HUES64 (cell line): ENCODE measurements around the gene GPR157. TPM values are rescaled to one million over a fixed set of nuclear protein-coding genes. Genes with fewer than 3 reads are reported as not detected.

Experiments
- H3K27ac ChIP-seq: 2 replicates; pipeline ENCODE4 v1.7.0; 2013; ENCODE audit warnings: low read depth, low read length, inconsistent platforms
- H3K27me3 ChIP-seq: 2 replicates; pipeline ENCODE4 v1.6.1; 2013; ENCODE audit warnings: mild to moderate bottlenecking, low read length; ENCODE audit not compliant: insufficient read depth
- H3K36me3 ChIP-seq: 2 replicates; pipeline ENCODE4 v1.6.1; 2013; ENCODE audit warnings: mild to moderate bottlenecking, low read length; ENCODE audit not compliant: insufficient read depth
- H3K4me1 ChIP-seq: 2 replicates; pipeline ENCODE4 v1.6.1; 2013; ENCODE audit warnings: mild to moderate bottlenecking, low read length, moderate library complexity; ENCODE audit not compliant: insufficient read depth
- H3K4me3 ChIP-seq: 2 replicates; pipeline ENCODE4 v1.5.1; 2013; ENCODE audit warnings: mild to moderate bottlenecking, low read length, moderate library complexity
- H3K9ac ChIP-seq: 2 replicates; pipeline ENCODE4 v1.6.1; 2013; ENCODE audit warnings: mild to moderate bottlenecking, low read depth, low read length
- H3K9me3 ChIP-seq: 2 replicates; pipeline ENCODE4 v1.6.1; 2013; ENCODE audit warnings: low read depth, low read length; ENCODE audit not compliant: insufficient read depth
- WGBS: fragments of 150-250, 120-280 bp; methylation state at CpG from one replicate; pipeline ENCODE4 v1.1.7; 2013; ENCODE audit warnings: missing lambda C conversion rate; 5-methylcytosine and 5-hydroxymethylcytosine counted together
- polyA plus RNA-seq, 2 experiments: library from polyadenylated mRNA; stranded (reverse); fragments of 50-300 nt; gene quantifications; one replicate each; pipeline ENCODE4 v1.2.3, GENCODE V29; 2013

The GPR157 gene, protein sequence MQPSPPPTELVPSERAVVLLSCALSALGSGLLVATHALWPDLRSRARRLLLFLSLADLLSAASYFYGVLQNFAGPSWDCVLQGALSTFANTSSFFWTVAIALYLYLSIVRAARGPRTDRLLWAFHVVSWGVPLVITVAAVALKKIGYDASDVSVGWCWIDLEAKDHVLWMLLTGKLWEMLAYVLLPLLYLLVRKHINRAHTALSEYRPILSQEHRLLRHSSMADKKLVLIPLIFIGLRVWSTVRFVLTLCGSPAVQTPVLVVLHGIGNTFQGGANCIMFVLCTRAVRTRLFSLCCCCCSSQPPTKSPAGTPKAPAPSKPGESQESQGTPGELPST
- 0.95 TPM for polyA plus RNA-seq (2013, experiment 1 of 2)
- 1.3 TPM for polyA plus RNA-seq (2013, experiment 2 of 2)

DNA sequence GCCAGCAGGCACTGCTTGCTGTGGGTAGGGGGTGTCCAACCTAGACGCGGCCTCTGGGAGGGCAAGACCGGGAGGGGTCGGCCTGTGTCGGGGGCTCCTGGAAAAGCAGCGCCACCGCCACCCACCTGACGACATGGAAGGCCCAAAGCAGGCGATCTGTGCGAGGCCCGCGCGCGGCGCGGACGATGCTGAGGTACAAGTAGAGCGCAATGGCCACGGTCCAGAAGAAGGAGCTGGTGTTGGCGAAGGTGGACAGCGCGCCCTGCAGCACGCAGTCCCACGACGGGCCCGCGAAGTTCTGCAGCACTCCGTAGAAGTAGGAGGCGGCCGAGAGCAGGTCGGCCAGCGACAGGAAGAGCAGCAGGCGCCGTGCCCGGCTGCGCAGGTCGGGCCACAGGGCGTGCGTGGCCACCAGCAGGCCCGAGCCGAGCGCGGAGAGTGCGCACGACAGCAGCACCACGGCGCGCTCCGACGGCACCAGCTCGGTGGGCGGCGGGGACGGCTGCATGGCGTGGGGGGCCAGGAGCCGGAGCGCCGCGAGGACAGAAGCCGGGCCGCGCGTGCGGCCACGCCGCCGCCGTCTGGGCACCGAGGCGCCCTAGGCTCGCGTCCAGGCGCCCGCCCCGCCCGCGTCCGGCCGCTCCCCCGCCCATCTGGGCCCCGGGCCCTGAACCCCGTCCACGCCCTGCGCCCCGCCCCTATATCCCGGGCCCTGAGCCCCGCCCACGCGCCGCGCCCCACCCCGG is at the start of gene GPR157:
GPR157 (minus strand) TSS at position 583 of the 746 bp plus-strand sequence; CDS start at position 508, 75 bp downstream.
- Histone ChIP-seq H3K9ac (peak within 1 kb of the TSS; percentile 58), H3K27me3 (peaks cover 18% of the 10 kb centered on the region), H3K36me3 (no peaks in the 10 kb centered on the region), H3K4me1 (no peaks in the 10 kb centered on the region), H3K4me3 (peak within 1 kb of the TSS; percentile 76), H3K9me3 (no peaks in the 10 kb centered on the region), H3K27ac (no peak within 1 kb of the TSS)
- 2% methylated on average over 91 of the region's 92 CpGs for WGBS

DNA sequence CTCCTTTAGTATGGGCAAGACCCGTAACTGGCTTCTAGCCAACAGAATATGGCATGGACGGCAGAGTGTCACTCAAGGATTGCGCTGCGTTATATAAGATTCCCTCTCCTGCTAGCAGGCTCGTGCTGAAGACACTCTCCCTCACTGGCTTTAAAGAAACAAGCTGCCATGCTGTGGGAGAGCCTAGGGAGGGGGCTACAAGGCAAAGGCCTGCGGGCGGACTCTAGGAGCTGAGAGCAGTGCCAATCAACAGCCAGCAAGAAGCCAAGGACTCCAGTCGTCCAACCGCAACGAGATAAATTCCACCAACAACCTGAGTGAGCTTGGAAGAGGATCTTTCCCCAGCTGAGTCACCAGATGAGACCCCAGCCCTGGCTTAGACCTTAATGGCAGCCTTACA is 45.9 kb upstream of the GPR157 start:
- no peak overlapping the region for H3K9ac ChIP-seq
- 94% methylated on average over 10 of the region's 10 CpGs for WGBS

DNA sequence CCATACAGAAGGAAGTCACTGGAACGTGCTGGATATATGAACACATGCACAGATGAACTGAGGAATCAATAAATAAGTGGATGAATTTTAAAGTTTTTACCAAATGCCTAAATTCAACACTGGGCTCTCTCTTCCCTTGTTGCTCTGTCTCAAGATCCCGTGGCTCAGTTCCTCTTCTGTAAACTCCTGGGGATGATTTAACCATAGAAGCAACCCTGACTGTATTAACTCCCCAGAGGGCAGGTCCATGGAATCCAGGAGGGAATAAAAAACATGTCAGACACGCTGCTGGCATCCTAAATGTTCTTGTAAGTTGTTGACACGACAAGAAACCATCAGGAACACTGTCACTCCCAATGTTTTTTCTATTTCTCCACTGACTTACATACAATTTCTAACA is 45.3 kb upstream of the GPR157 start:
- Histone ChIP-seq H3K27me3 (no peaks in the 10 kb centered on the region), H3K4me3 (no peak overlapping the region), H3K9ac (no peak overlapping the region), H3K27ac (no peak overlapping the region), H3K36me3 (peaks cover 15% of the 10 kb centered on the region), H3K4me1 (no peaks in the 10 kb centered on the region), H3K9me3 (no peaks in the 10 kb centered on the region)
- 92% methylated on average over 4 of the region's 4 CpGs for WGBS

More for the DNA sequence above, 45.9 kb upstream of the GPR157 start:
- no peak overlapping the region for H3K4me3 ChIP-seq
- H3K27me3 ChIP-seq = no peaks in the 10 kb centered on the region
- no peaks in the 10 kb centered on the region for H3K4me1 ChIP-seq
- no peaks in the 10 kb centered on the region for H3K9me3 ChIP-seq
- H3K27ac ChIP-seq = no peak overlapping the region
- H3K36me3 ChIP-seq = peaks cover 15% of the 10 kb centered on the region

DNA sequence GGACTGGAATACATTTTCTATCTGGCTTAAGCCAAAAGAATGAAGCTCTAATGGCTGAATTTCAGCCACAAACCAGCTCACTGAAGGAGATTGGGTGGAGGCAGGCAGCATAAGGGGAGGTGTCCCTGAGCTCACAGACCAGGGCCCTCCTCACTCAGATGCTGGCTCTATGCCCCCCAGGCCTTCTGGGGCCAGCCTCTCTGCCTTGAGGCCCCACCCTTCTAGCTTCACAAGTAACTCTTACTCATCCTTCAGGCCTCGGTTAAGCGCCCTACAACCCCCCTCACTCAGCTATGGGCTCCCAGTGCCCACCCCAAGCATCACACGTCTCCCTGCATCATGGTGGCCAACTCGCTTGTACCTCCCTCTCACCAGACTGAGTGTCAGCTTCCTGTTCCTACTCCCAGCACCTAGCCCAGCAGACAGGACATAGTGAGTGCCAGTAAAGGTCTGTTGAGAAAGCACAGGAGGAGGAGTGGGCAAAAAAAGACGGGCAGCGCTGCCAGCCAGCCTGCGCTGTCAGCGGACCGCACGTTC is 40.8 kb upstream of the GPR157 start:
- WGBS = 94% methylated on average over 10 of the region's 10 CpGs
- no peak overlapping the region for H3K27ac ChIP-seq
- H3K9ac ChIP-seq = no peak overlapping the region
- H3K36me3 ChIP-seq = 0 out of 2 replicates have a peak, but pooled peaks cover 9% of the 10 kb centered on the region
- H3K27me3 ChIP-seq = no peaks in the 10 kb centered on the region
- H3K4me3 ChIP-seq = no peak overlapping the region
- no peaks in the 10 kb centered on the region for H3K9me3 ChIP-seq
- H3K4me1 ChIP-seq = peaks cover 19% of the 10 kb centered on the region

DNA sequence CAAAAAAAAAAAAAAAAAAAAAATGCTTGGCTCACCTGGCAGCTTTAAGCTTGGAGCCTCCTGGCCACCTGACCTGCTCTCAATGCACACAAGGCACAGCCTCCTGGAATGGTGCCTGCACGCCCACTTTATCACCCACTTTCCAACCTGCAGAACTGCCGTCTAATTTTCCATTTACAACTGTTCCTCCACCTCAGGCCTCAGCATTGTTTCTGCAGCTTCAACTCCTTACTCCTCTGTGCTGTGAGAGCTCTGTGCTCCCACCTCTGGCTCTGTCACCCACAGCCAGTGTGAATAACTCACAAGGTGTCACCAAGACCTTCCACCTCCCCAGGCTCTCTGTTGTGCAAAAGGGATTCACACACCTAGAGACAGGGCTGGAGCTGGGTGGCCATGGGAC is 38.7 kb upstream of the GPR157 start:
- WGBS = 91% methylated on average over 2 of the region's 2 CpGs
- Histone ChIP-seq H3K4me3 (no peak overlapping the region), H3K9me3 (no peaks in the 10 kb centered on the region), H3K27me3 (no peaks in the 10 kb centered on the region), H3K4me1 (peaks cover 38% of the 10 kb centered on the region), H3K9ac (no peak overlapping the region), H3K27ac (no peak overlapping the region), H3K36me3 (0 out of 2 replicates have a peak, but pooled peaks cover 7% of the 10 kb centered on the region)

DNA sequence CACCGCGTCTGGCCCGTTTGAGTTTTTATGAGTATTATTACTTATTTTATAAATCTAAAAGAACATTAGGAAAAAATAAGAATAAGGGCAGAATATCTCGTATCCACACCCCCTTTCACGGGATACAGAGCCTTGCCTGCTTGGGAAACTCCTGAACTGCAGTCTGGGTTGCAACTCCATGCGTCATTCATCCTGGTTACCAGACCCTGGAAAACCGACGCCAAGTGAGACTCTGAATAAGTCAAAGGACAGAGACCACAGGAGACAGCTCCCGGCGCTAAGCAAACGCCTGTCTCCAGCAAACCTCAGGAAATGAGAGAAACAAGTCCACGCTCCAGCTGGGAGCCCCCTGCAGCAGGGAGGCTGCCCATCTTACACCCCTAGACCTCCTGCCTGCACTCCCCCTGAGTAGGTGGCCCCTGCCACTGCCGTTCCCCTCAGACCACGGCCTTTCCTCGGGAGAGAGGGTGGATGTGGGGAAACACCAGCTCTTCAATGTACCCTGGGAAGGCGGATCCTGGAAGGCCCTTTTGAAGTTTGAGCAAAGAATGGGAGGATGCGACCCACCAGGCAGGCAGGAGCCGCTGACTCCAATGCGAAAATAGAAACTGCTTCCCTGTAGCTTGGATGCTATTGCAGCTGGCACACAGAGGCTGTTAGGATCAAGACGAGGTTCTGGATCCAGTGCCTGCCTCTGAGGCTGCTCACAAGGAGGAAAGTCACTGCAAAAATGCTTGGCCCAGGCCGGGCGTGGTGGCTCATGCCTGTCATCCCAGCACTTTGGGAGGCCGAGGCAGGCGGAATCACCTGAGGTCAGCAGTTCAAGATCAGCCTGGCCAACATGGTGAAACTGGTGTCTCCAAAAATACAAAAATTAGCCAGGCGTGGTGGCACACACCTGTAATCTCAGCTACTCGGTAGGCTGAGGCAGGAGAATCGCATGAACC is 37.7 kb upstream of the GPR157 start:
- Histone ChIP-seq H3K4me1 (peaks cover 38% of the 10 kb centered on the region), H3K9me3 (no peaks in the 10 kb centered on the region), H3K27me3 (no peaks in the 10 kb centered on the region), H3K27ac (no peak overlapping the region; the same call in 1 of the 2 replicates), H3K9ac (no peak overlapping the region), H3K36me3 (0 out of 2 replicates have a peak, but pooled peaks cover 7% of the 10 kb centered on the region), H3K4me3 (no peak overlapping the region)
- 80% methylated on average over 24 of the region's 27 CpGs for WGBS

DNA sequence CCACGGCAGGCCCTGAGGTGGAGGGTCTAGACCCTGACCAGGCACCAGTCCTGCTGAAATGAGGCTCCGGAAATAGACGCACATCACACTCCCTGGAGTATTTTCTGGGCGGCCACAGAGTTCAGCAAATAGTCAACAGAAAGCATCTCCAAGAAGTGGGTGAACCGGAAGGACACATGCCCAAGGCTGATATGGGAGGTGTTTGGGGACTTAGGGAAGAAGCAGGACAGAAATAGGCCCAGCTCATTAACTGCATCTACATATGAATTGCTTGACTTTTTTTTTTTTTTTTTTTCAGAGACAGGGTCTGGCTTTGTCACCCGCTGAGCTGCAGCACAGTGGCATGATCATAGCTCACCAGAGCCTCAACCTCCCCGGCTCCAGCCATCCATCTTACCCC is 36.5 kb upstream of the GPR157 start:
- Histone ChIP-seq H3K27ac (peak overlapping the region; percentile 41), H3K4me3 (no peak overlapping the region), H3K9ac (no peak overlapping the region), H3K36me3 (0 out of 2 replicates have a peak, but pooled peaks cover 7% of the 10 kb centered on the region), H3K4me1 (peaks cover 38% of the 10 kb centered on the region), H3K9me3 (no peaks in the 10 kb centered on the region), H3K27me3 (no peaks in the 10 kb centered on the region)
- 56% methylated on average over 7 of the region's 7 CpGs for WGBS

DNA sequence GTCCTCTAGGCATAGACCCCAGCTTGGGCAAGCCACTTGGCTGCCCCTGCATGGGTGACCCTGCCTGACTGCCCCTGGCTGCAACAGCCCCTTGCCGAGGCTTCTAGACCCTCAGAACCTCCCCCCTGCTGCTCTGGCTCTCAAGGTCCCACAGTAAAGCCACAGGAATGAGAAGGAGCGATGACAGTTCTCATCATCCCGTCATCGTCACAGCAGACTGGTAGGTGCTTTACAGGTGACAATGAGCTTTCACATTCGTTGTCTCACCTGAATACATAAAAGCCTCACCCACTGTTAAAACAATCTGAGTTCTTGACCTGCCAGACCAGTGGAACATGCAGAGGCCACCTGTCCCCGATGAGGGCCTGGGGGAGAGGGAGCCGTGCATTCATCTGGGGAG is 36.0 kb upstream of the GPR157 start:
- Histone ChIP-seq H3K9ac (no peak overlapping the region), H3K4me1 (peaks cover 38% of the 10 kb centered on the region), H3K27ac (peak overlapping the region; percentile 41), H3K36me3 (0 out of 2 replicates have a peak, but pooled peaks cover 7% of the 10 kb centered on the region), H3K27me3 (no peaks in the 10 kb centered on the region), H3K9me3 (no peaks in the 10 kb centered on the region), H3K4me3 (no peak overlapping the region)
- 69% methylated on average over 7 of the region's 7 CpGs for WGBS

DNA sequence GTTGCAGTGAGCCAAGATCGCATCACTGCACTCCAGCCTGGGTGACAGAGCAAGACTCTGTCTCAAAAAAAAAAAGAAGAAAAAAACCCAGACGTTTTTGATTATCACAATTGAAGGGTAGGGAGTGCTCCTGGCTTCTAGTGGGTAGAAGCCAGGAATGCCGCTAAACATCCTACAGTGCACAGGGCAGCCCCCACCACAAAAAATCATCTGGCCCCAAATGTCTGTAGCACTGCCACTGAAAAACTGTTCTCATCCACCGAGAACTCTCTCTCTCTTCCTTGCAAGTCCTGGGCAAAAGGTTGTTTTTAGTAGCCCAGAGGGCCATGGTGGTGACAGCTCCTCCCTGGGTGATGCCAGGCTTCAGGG is 35.6 kb upstream of the GPR157 start:
- 0 out of 2 replicates have a peak, but pooled peaks cover 7% of the 10 kb centered on the region for H3K36me3 ChIP-seq
- H3K27me3 ChIP-seq = no peaks in the 10 kb centered on the region
- H3K4me3 ChIP-seq = no peak overlapping the region
- WGBS = 68% methylated on average over 4 of the region's 4 CpGs
- no peak overlapping the region for H3K9ac ChIP-seq
- H3K4me1 ChIP-seq = peaks cover 38% of the 10 kb centered on the region
- no peaks in the 10 kb centered on the region for H3K9me3 ChIP-seq
- H3K27ac ChIP-seq = 0 out of 2 replicates have a peak overlapping the region, but pooled peaks have one; percentile 13

DNA sequence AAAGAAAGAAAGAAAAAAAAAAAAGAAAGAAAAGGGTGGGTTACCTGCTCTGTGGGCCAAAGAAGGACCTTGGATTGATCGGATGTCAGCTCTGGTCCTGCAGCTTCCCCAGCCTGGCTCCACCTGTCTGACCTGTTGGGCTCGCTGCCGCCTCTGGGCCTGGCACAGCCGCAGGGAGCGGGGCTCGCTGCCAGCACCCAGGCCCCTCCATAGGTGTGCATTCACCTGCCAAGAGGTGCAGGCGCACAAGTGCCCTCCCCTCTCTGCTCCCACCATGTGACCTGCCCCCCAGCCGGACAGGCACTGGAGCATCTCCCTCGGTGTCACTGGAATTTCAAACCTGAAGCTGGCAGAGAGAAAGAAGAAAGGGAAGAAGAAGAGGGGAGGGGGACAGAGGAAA is 33.1 kb upstream of the GPR157 start:
- no peak overlapping the region for H3K4me3 ChIP-seq
- no peaks in the 10 kb centered on the region for H3K9me3 ChIP-seq
- 89% methylated on average over 7 of the region's 9 CpGs for WGBS
- no peaks in the 10 kb centered on the region for H3K27me3 ChIP-seq
- H3K4me1 ChIP-seq = peaks cover 37% of the 10 kb centered on the region
- H3K9ac ChIP-seq = no peak overlapping the region
- H3K36me3 ChIP-seq = no peaks in the 10 kb centered on the region
- H3K27ac ChIP-seq = no peak overlapping the region
